Measurements from ENCODE around the gene PPP1R15B.

The PPP1R15B gene

GRCh38 chr1:204400882-204401510 lies 10.6 kb downstream of the PPP1R15B start:
- DNase-seq (ENCODE audit: low spot score), result no peak

GRCh38 chr1:204398197-204399125 lies 13.2 kb downstream of the PPP1R15B start:
- peak; percentile 79 for DNase-seq (ENCODE audit: low spot score)

GRCh38 chr1:204396015-204396583 lies 15.5 kb downstream of the PPP1R15B start:
- no peak for DNase-seq (ENCODE audit: low spot score)

DNA sequence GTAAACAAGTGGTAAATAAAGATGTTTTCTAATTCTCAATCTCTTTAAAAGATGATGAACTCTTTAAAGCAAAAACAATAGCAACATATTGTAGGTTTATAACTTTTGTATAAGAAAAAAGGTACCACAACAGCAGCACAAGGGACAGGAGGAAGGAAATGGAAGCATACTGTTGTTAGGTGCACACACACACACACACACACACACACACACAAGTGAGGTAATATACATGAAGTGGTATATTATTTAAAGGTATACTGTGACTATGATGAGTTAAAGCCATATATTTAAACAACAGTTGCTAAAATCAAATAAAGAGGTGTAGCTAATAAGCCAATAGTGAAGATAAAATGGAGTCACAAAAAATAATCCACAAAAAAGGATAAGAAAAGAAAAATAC lies 20.0 kb downstream of the PPP1R15B start:
- no peak for DNase-seq (ENCODE audit: low spot score)

- DNase-seq (ENCODE audit: low spot score), result no peak
Measured at GRCh38 chr1:204390751-204391466, 20.7 kb downstream of the PPP1R15B start.

DNA sequence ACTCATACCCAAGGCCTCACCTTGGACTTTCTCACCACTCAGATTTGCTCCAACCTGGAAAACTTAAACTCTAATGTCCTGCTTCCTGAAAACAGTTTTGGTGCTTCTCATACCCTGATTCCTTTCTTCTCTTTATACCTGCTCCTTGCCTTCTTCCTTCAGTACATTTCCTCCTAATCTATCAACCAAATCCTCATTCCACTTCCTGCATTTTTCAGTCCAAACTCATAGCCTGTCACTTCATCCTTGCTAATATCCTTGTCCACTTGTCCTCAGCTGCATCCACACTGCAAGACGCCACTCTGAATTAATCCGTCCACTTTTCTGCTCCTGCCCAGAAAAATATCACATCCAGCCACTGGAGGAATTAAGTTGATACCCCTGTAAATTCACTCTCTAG lies 25.9 kb downstream of the PPP1R15B start:
- no peak for DNase-seq (ENCODE audit: low spot score)

- peak; percentile 66 for DNase-seq (ENCODE audit: low spot score)
Measured at GRCh38 chr1:204384636-204385352, 26.8 kb downstream of the PPP1R15B start.

- DNase-seq (ENCODE audit: low spot score), result no peak
Measured at GRCh38 chr1:204383163-204383904, 28.3 kb downstream of the PPP1R15B start.

DNA sequence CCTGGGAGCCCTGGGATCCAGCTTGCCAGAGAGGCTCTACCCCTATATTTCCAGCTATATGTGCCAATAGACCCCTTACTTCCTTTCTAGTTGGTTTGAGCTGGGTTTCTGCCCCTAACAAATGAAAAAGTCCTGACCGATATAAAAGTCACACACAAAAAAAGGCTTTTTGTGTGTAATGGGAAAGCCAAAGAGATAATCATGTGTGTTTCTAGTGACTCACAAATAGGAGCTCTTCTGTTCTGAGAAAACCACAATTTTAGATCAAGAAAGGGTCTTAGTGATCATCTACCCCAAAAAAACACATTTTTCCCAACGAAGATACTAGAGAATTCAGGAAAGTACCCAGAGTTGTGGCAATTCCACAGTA lies 28.9 kb downstream of the PPP1R15B start:
- no peak for DNase-seq (ENCODE audit: low spot score)

DNA sequence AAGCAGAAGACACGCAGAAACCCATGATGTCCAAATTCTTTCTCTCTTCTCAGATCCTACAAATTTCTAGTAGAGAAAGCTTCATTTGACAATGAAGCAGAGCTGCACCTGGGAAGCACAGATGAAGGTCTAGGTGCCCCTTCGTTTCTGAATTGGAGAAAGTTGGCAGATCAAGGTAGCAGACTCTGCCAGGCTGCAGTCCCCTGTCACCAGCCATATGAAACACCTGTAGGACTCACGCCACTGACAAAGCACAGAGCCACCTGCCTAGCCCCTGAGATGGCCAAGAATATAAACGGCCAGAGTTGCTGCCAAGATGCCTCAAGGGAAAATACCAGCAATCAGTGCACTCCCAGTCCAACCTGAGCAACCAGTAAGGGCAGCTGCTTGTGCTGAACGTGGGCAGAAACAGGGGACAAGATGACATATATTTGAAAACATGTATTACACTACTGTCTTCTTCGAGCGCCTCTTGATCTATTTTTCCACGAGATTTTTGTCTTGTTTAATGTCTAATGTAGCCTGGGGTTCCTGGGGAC lies 31.3 kb downstream of the PPP1R15B start:
- DNase-seq (ENCODE audit: low spot score), result no peak

DNA sequence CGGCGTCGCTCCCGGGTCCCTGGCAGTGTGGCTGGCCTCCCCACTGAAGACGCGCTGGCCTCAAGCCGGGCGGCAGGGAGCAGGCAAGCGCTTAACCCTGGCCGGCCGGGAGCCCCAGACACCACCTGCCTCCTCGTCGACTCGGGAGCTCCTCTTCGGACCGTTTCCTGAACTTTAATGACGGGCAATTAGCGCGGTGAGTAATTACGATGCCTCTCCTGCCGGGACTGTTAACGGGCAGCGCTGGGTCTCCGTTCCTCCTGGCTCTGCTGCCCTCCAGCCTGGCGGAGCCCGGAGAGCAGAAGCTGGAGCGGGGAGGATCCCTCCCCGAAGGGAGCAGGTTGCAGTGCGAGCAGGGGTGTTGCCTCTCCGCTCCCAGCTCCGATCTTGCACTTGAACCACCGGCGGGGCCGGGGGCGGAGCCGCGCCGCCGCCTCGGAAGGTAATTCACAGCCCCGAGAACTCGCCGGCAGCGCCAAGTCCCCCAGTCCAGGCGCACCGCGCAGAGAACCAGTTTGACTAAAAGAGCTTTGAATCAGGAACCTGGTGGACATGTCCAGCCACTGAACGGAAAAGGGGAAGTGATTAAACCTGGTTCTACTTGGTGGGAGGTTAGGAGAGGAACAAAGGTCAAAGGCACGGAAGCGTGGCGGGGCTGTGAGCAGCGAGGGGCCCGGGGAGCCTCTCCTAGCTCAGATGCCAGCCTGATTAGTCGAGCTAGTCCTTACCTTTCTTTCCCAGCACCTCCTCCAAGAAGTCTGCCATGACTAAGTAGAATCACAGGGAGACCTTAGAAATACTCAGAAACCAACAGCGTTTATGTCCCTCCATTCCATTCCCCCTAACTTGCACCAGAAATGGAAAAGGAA lies 33.6 kb downstream of the PPP1R15B start:
- DNase-seq (ENCODE audit: low spot score), result peak; percentile 49

GRCh38 chr1:204376919-204377799 lies 34.5 kb downstream of the PPP1R15B start:
- peak; percentile 30 for DNase-seq (ENCODE audit: low spot score)

- DNase-seq (ENCODE audit: low spot score), result no peak
Measured at GRCh38 chr1:204376465-204376864, 35.2 kb downstream of the PPP1R15B start.

DNA sequence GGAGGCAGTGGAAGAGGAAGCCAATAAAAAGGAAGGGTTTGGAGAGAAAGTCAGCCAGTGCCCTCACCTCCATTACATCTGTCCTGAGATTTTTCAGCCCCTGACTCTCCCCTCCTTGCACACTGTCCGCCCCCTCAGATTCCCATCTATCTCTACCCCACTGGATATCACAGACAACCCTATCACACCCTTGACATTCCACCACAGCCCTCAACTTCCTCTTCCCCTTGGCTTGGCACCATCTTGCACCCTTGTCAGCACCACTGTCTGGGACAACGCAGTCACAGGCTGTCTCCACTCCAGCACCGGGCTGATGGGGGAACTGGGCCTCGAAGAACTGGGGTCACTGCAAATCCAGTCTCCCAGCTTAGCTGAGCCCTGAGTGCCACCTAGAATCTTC lies 37.7 kb downstream of the PPP1R15B start:
- DNase-seq (ENCODE audit: low spot score), result no peak

- DNase-seq (ENCODE audit: low spot score), result peak; percentile 86
Measured at GRCh38 chr1:204370176-204370575, 41.4 kb downstream of the PPP1R15B start.

GRCh38 chr1:204368996-204369726 lies 42.5 kb downstream of the PPP1R15B start:
- peak; percentile 93 for DNase-seq (ENCODE audit: low spot score)

DNA sequence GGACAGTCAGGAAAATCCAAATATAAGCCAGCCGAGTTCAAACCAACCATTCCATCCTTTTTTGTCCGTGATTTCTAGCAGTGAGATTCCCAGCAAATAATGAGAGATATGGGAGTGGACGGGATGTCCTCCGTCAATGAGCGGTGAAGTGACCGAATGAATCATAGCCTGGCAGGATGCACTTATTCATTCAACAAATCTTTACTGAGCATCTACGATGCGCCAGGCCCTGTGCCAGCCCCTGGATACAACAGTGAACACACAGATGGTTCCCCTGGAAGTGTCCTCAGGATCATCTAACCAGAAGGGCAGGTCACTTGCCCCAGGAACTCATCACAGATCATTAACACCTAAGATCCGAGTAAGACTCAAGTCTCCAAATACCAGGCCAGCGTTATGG lies 43.7 kb downstream of the PPP1R15B start:
- DNase-seq (ENCODE audit: low spot score), result no peak
